ENCODE measurements around the gene PPTC7. TPM values are rescaled to one million over a fixed set of nuclear protein-coding genes. Genes with fewer than 3 reads are reported as not detected.

PPTC7 gene
- total and polyA plus RNA-seq, 2 of the 8 experiments (the other 6 are each of a cell fraction or from before 2014, with no cell fraction given), result 8.1 to 15.9 TPM

GRCh38 chr12:110613771-110614684 is 30.9 kb upstream of the PPTC7 start, which contains the start of gene TCTN1 (continued):
- TF ChIP-seq CHD7 (IDR thresholded peaks at IDR 0.05; ENCODE audit: insufficient replicate concordance, low read length) (no peak), MAFK (IDR thresholded peaks at IDR 0.05; ENCODE audit: low read depth, low read length) (no peak), SIN3A (conservative IDR thresholded peaks at IDR 0.05 in 1 of 2, IDR thresholded peaks at IDR 0.05 in 1 of 2; ENCODE audit: low read depth in 1 of 2, low read length in 2 of 2) (peak in 1 of 2 experiments; percentile 83; a peak in 2 of 4 replicates), CBX5 (IDR thresholded peaks at IDR 0.05; ENCODE audit: low read depth, low read length) (no peak), JUN (IDR thresholded peaks at IDR 0.05; ENCODE audit: low read depth, low read length) (no peak), SIX5 (IDR thresholded peaks at IDR 0.05; ENCODE audit: low read depth, low read length) (no peak), SP1 (IDR thresholded peaks at IDR 0.05; ENCODE audit: low read depth, low read length) (no peak), PHF8 (conservative IDR thresholded peaks at IDR 0.05; ENCODE audit: low read depth, low read length) (peak; percentile 74), KDM1A (IDR thresholded peaks at IDR 0.05; ENCODE audit: borderline replicate concordance, low read length) (no peak), TCF12 (IDR thresholded peaks at IDR 0.05; ENCODE audit: low read depth, low read length) (no peak)
